CD4-positive, alpha-beta T cell treated with Interleukin-4 for 4 hours (primary cell): ENCODE data around the gene EDN1.

Source experiments
- DNase-seq: peaks from one replicate; pipeline ENCODE4 v3.0.0-alpha.2; 2020

EDN1 gene

GRCh38 chr6:12289933-12290820 lies at the start of gene EDN1:
EDN1 (plus strand) TSS chr6:12290361; CDS start chr6:12290630, 269 bp downstream.
- peak; percentile 23 for DNase-seq

- no peak for DNase-seq
These were observed 48.5 kb upstream of the EDN1 start for GRCh38 chr6:12241493-12242175.

- no peak for DNase-seq
These were observed 47.0 kb upstream of the EDN1 start for GRCh38 chr6:12243169-12243568.

- no peak for DNase-seq
These were observed 44.8 kb upstream of the EDN1 start for GRCh38 chr6:12245360-12245759.

- no peak for DNase-seq
These were observed 44.1 kb upstream of the EDN1 start for GRCh38 chr6:12245763-12246718.

- no peak for DNase-seq
These were observed 43.3 kb upstream of the EDN1 start for GRCh38 chr6:12246900-12247299.

GRCh38 chr6:12249541-12250382 lies 40.4 kb upstream of the EDN1 start:
- DNase-seq, result no peak

- DNase-seq, result no peak
These were observed 39.8 kb upstream of the EDN1 start for GRCh38 chr6:12250383-12250770.

- no peak for DNase-seq
These were observed 36.0 kb upstream of the EDN1 start for GRCh38 chr6:12254210-12254609.

GRCh38 chr6:12258191-12258590 lies 32.0 kb upstream of the EDN1 start:
- DNase-seq, result no peak

- no peak for DNase-seq
These were observed 31.5 kb upstream of the EDN1 start for GRCh38 chr6:12258591-12259075.

- DNase-seq, result no peak
These were observed 29.6 kb upstream of the EDN1 start for GRCh38 chr6:12260458-12261093.

- no peak for DNase-seq
These were observed 28.7 kb upstream of the EDN1 start for GRCh38 chr6:12261502-12261901.

GRCh38 chr6:12262236-12263061 lies 27.7 kb upstream of the EDN1 start:
- DNase-seq, result no peak

- no peak for DNase-seq
These were observed 26.8 kb upstream of the EDN1 start for GRCh38 chr6:12263403-12263802.

- DNase-seq, result no peak
These were observed 25.5 kb upstream of the EDN1 start for GRCh38 chr6:12264671-12265070.

GRCh38 chr6:12265296-12265695 lies 24.9 kb upstream of the EDN1 start:
- no peak for DNase-seq

GRCh38 chr6:12265791-12266190 lies 24.4 kb upstream of the EDN1 start:
- peak; percentile 8 for DNase-seq

GRCh38 chr6:12266571-12266970 lies 23.6 kb upstream of the EDN1 start:
- DNase-seq, result no peak

- no peak for DNase-seq
These were observed 21.1 kb upstream of the EDN1 start for GRCh38 chr6:12269110-12269509.
